ENCODE measurements around the gene COPZ2. TPM values are rescaled to one million over a fixed set of nuclear protein-coding genes. Genes with fewer than 3 reads are reported as not detected.

The COPZ2 gene
- total and polyA plus RNA-seq, 9 of the 15 experiments (the other 6 are each of a cell fraction or from before 2014, with no cell fraction given) = 0.22 to 0.49 TPM; not detected in 7

DNA sequence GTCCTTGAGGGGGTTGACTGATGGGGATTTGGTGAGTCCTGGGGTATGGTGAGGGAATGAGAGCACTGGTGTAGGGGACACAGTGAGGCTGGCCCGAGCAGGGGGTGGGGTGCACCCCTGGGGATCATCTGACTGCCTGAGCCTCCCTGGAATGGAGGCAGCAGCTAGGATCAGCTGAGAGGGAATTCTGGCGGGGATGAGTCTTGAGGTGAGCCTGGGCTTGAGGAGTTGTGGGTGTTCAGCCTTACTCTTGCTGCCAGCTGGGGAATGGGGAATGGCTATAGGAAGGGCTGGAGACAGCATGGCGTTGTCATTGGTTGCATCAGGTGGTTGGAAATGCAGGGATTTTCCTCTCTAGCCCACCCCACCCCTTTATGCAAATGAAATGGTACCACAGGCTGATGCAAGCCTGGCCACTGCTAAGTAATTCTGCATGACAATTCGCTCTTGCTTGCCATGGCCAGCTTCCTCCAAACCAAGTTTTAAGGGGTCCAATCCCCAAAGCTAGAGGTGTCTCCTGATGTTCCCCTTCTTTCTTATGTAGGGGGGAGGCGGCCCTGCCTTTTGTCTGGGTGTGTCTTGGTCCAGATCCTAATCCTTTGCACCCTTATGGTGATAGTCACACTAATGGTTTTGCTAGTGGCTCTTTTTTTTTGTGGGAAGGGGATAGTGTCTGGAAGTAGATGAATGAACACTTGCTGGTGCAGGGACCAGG is 18.1 kb upstream of the COPZ2 start (continued):
- TF ChIP-seq, protein P1, sequence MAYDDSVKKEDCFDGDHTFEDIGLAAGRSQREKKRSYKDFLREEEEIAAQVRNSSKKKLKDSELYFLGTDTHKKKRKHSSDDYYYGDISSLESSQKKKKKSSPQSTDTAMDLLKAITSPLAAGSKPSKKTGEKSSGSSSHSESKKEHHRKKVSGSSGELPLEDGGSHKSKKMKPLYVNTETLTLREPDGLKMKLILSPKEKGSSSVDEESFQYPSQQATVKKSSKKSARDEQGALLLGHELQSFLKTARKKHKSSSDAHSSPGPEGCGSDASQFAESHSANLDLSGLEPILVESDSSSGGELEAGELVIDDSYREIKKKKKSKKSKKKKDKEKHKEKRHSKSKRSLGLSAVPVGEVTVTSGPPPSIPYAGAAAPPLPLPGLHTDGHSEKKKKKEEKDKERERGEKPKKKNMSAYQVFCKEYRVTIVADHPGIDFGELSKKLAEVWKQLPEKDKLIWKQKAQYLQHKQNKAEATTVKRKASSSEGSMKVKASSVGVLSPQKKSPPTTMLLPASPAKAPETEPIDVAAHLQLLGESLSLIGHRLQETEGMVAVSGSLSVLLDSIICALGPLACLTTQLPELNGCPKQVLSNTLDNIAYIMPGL (CRISPR knock-in tag; IDR thresholded peaks at IDR 0.05) = no peak
- TF ChIP-seq, protein P2, sequence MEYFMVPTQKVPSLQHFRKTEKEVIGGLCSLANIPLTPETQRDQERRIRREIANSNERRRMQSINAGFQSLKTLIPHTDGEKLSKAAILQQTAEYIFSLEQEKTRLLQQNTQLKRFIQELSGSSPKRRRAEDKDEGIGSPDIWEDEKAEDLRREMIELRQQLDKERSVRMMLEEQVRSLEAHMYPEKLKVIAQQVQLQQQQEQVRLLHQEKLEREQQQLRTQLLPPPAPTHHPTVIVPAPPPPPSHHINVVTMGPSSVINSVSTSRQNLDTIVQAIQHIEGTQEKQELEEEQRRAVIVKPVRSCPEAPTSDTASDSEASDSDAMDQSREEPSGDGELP (CRISPR knock-in tag; IDR thresholded peaks at IDR 0.05; ENCODE audit: borderline replicate concordance) = peak; percentile 66; the same call in 1 of the 2 replicates
- no peak for TF ChIP-seq IRF2 (CRISPR knock-in tag; IDR thresholded peaks at IDR 0.05)
- TF ChIP-seq, protein P3, sequence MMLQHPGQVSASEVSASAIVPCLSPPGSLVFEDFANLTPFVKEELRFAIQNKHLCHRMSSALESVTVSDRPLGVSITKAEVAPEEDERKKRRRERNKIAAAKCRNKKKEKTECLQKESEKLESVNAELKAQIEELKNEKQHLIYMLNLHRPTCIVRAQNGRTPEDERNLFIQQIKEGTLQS (IDR thresholded peaks at IDR 0.05) = peak; percentile 97
- TF ChIP-seq, protein P3 (CRISPR knock-in tag; conservative IDR thresholded peaks at IDR 0.05) = no peak
- 0 out of 2 replicates have a peak, but pooled peaks have one; percentile 39 for TF ChIP-seq ZNF586 (CRISPR knock-in tag; conservative IDR thresholded peaks at IDR 0.05)
- TF ChIP-seq SREBF1 (IDR thresholded peaks at IDR 0.05; ENCODE audit: borderline replicate concordance, low read depth, low read length) = peak; percentile 80; the same call in 1 of the 2 replicates
- TF ChIP-seq GTF2A2 (tag; IDR thresholded peaks at IDR 0.05) = 0 out of 2 replicates have a peak, but pooled peaks have one; percentile 31
- TF ChIP-seq NR3C1 (CRISPR knock-in tag; IDR thresholded peaks at IDR 0.05) = no peak
- no peak for TF ChIP-seq HCFC1 (IDR thresholded peaks at IDR 0.05; ENCODE audit: low read depth, low read length)
- TF ChIP-seq, protein P4, sequence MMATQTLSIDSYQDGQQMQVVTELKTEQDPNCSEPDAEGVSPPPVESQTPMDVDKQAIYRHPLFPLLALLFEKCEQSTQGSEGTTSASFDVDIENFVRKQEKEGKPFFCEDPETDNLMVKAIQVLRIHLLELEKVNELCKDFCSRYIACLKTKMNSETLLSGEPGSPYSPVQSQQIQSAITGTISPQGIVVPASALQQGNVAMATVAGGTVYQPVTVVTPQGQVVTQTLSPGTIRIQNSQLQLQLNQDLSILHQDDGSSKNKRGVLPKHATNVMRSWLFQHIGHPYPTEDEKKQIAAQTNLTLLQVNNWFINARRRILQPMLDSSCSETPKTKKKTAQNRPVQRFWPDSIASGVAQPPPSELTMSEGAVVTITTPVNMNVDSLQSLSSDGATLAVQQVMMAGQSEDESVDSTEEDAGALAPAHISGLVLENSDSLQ (IDR thresholded peaks at IDR 0.05) = peak; percentile 5; the same call in 1 of the 2 replicates
- no peak for TF ChIP-seq NR0B1 (IDR thresholded peaks at IDR 0.05; ENCODE audit: partially characterized antibody)
- no peak for TF ChIP-seq ZBTB7A (IDR thresholded peaks at IDR 0.05; ENCODE audit: borderline replicate concordance, control insufficient read depth, low read depth, low read length)
- peak; percentile 81 for TF ChIP-seq BRD9 (IDR thresholded peaks at IDR 0.05; ENCODE audit: low read depth, partially characterized antibody)
- peak; percentile 94 for TF ChIP-seq ATF7 (IDR thresholded peaks at IDR 0.05)
- TF ChIP-seq CBFA2T3 (IDR thresholded peaks at IDR 0.05) = no peak
- TF ChIP-seq RCOR1 (IDR thresholded peaks at IDR 0.05; ENCODE audit: borderline replicate concordance in 1 of 2, low read depth in 2 of 2, low read length in 2 of 2) = peak in 1 of 2 experiments; percentile 87; a peak in 2 of 4 replicates
- TF ChIP-seq CTBP1 (IDR thresholded peaks at IDR 0.05; ENCODE audit: borderline replicate concordance) = peak; percentile 79
- TF ChIP-seq HDAC8 (tag; IDR thresholded peaks at IDR 0.05) = peak; percentile 72; the same call in 1 of the 2 replicates
- TF ChIP-seq THRB (CRISPR knock-in tag; conservative IDR thresholded peaks at IDR 0.05) = 0 out of 2 replicates have a peak, but pooled peaks have one; percentile 61

Measured in K562 (cell line).